Measurements from ENCODE around the gene POU6F2. TPM values are rescaled to one million over a fixed set of nuclear protein-coding genes. Genes with fewer than 3 reads are reported as not detected.

POU6F2 gene
- total RNA-seq, 1 experiment from 2014 or later, result not detected

DNA sequence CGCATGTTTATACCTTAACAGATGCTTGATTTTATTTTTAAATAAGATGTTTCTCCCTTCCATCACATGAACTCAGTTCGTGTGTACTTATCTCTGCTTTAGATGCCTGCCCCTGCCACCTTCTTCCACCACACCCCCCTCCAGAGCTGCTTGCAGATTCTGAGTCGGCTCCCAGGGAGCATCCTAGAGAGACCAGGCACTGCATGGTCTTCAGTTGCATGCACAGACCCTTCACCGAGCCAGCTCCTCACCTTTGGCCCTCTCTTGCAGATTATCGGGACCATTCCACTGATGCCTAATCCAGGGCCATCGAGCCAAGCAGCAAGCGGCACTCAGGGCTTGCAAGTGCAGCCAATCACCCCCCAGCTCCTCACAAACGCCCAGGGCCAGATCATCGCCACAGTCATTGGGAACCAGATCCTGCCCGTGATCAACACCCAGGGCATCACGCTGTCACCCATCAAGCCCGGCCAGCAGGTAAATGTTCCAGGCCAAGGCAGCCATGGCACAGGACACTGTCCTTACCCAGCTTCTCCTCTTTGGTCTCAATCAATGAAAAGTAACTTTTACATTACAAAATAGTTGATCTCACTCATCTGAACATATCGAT lies 455.2 kb downstream of the POU6F2 start:
- POLR2A ChIA-PET (ENCODE audit: low non-redundant PET), result no interaction called here
- CTCF ChIA-PET, result no interaction called here
- BruUV-seq (replicated peaks), result no TSS peak

DNA sequence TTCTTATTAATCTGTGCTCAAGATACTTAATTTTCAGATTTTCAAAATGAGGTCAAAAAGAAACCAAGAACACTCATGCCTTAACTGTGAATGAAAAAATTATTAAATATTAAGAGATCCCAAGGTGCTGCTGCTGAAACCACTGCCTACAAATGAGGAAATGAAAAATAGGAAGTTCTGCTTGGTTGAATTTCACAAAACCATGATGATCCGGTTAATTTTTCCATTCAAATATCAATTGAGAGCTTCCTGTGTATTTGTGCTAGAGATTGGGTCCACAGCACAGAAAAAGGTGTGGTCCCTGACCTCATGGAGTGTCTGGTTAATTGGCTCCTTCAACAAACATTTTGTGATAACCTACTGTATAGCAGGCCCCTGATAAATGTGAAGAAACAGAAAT lies 455.8 kb downstream of the POU6F2 start:
- Histone ChIP-seq H3K9me3 (ENCODE audit: low read depth, low read length, poor library complexity, severe bottlenecking) (no peaks in the 10 kb centered on the region), H3K4me3 (ENCODE audit: low read depth, low read length, poor library complexity, severe bottlenecking) (no peak overlapping the region), H3K27ac (ENCODE audit: low read depth, low read length, poor library complexity, severe bottlenecking) (no peak overlapping the region), H3K27me3 (replicated peaks; ENCODE audit: insufficient read depth, low read depth, low read length, poor library complexity) (peaks cover 3% of the 10 kb centered on the region), H3K4me1 (ENCODE audit: insufficient read depth, low read length, poor library complexity, severe bottlenecking) (no peaks in the 10 kb centered on the region), H3K36me3 (ENCODE audit: insufficient read depth, low read length, poor library complexity, severe bottlenecking) (no peaks in the 10 kb centered on the region)
- intact Hi-C loops (cut with micrococcal nuclease; ENCODE audit: unreplicated experiment), result no loop called here
- no peak for TF ChIP-seq EZH2 (IDR thresholded peaks at IDR 0.05; ENCODE audit: borderline replicate concordance, low read depth, low read length, poor library complexity, severe bottlenecking)
- TF ChIP-seq, protein P1, sequence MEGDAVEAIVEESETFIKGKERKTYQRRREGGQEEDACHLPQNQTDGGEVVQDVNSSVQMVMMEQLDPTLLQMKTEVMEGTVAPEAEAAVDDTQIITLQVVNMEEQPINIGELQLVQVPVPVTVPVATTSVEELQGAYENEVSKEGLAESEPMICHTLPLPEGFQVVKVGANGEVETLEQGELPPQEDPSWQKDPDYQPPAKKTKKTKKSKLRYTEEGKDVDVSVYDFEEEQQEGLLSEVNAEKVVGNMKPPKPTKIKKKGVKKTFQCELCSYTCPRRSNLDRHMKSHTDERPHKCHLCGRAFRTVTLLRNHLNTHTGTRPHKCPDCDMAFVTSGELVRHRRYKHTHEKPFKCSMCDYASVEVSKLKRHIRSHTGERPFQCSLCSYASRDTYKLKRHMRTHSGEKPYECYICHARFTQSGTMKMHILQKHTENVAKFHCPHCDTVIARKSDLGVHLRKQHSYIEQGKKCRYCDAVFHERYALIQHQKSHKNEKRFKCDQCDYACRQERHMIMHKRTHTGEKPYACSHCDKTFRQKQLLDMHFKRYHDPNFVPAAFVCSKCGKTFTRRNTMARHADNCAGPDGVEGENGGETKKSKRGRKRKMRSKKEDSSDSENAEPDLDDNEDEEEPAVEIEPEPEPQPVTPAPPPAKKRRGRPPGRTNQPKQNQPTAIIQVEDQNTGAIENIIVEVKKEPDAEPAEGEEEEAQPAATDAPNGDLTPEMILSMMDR (conservative IDR thresholded peaks at IDR 0.05; ENCODE audit: low read depth, low read length), result no peak
- CTCF ChIA-PET, result no interaction called here
- POLR2A ChIA-PET (ENCODE audit: low non-redundant PET), result no interaction called here
- no TSS peak for BruUV-seq (replicated peaks)
- DNase-seq (ENCODE audit: low spot score), result no peak

More for the DNA sequence above, 455.2 kb downstream of the POU6F2 start:
- Histone ChIP-seq H3K27me3 (replicated peaks; ENCODE audit: insufficient read depth, low read depth, low read length, poor library complexity) (peaks cover 3% of the 10 kb centered on the region), H3K4me1 (ENCODE audit: insufficient read depth, low read length, poor library complexity, severe bottlenecking) (no peaks in the 10 kb centered on the region), H3K9me3 (ENCODE audit: low read depth, low read length, poor library complexity, severe bottlenecking) (no peaks in the 10 kb centered on the region), H3K4me3 (ENCODE audit: low read depth, low read length, poor library complexity, severe bottlenecking) (no peak overlapping the region), H3K36me3 (ENCODE audit: insufficient read depth, low read length, poor library complexity, severe bottlenecking) (no peaks in the 10 kb centered on the region), H3K27ac (ENCODE audit: low read depth, low read length, poor library complexity, severe bottlenecking) (no peak overlapping the region)
- DNase-seq (ENCODE audit: low spot score), result no peak
- no peak for TF ChIP-seq EZH2 (IDR thresholded peaks at IDR 0.05; ENCODE audit: borderline replicate concordance, low read depth, low read length, poor library complexity, severe bottlenecking)
- TF ChIP-seq, protein P1 (conservative IDR thresholded peaks at IDR 0.05; ENCODE audit: low read depth, low read length), result no peak
- intact Hi-C loops (cut with micrococcal nuclease; ENCODE audit: unreplicated experiment), result no loop called here

DNA sequence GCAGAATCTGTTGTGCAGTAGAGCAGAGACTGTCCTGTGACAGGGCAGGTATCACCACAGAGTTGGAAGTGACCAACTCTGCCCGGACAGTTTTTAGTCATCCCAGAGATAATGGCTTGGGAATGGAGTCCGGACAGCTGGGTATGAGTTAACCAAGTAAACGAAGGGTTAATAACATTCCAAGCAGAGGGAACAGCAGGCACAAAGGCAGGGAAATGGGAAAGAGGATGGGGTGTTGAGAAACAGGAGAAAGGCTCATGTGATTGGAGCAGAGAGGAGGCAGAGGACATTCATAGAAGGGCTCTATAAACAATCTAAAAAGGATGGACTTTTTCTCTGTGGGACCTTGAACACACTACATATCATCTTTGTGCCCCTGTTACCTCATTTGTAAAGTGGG lies 456.3 kb downstream of the POU6F2 start:
- ChIA-PET CTCF (no interaction called here), POLR2A (ENCODE audit: low non-redundant PET) (no interaction called here)
- no peaks in the 10 kb centered on the region for H3K36me3 ChIP-seq (ENCODE audit: insufficient read depth, low read length, poor library complexity, severe bottlenecking)
- intact Hi-C loops (cut with micrococcal nuclease; ENCODE audit: unreplicated experiment), result no loop called here
- H3K4me1 ChIP-seq (ENCODE audit: insufficient read depth, low read length, poor library complexity, severe bottlenecking), result no peaks in the 10 kb centered on the region
- no peak for TF ChIP-seq EZH2 (IDR thresholded peaks at IDR 0.05; ENCODE audit: borderline replicate concordance, low read depth, low read length, poor library complexity, severe bottlenecking)
- TF ChIP-seq, protein P1 (conservative IDR thresholded peaks at IDR 0.05; ENCODE audit: low read depth, low read length), result no peak
- no peak overlapping the region for H3K27ac ChIP-seq (ENCODE audit: low read depth, low read length, poor library complexity, severe bottlenecking)
- no peak overlapping the region for H3K4me3 ChIP-seq (ENCODE audit: low read depth, low read length, poor library complexity, severe bottlenecking)
- peaks cover 3% of the 10 kb centered on the region for H3K27me3 ChIP-seq (replicated peaks; ENCODE audit: insufficient read depth, low read depth, low read length, poor library complexity)
- no peaks in the 10 kb centered on the region for H3K9me3 ChIP-seq (ENCODE audit: low read depth, low read length, poor library complexity, severe bottlenecking)
- no TSS peak for BruUV-seq (replicated peaks)
- DNase-seq (ENCODE audit: low spot score), result no peak

All from A673 (cell line).